DMS53 (cell line): ENCODE measurements around the gene GPC4.
A peak's percentile ranks its signal among the peaks of the same experiment; 100 is the strongest.
"Not testable (repeated sequence)": the region's sequence is repeated elsewhere in the genome, so short reads cannot be mapped to it uniquely, and the experiment has no call there.

Experiments used
- DNase-seq: peaks from one replicate; lab custom pipeline; 2025; lab: John Stamatoyannopoulos, UW

GPC4 gene

GRCh38 chrX:133366735-133367134, 48.6 kb downstream of the GPC4 start:
- no peak for DNase-seq

GRCh38 chrX:133365871-133366611, 49.2 kb downstream of the GPC4 start:
- DNase-seq: no peak

- no peak for DNase-seq
Observed at GRCh38 chrX:133364865-133365264, 50.4 kb downstream of the GPC4 start.

GRCh38 chrX:133364196-133364595, 51.1 kb downstream of the GPC4 start:
- no peak for DNase-seq

GRCh38 chrX:133362538-133362937, 52.8 kb downstream of the GPC4 start:
- no peak for DNase-seq

GRCh38 chrX:133359466-133359865, 55.8 kb downstream of the GPC4 start:
- DNase-seq: no peak

- DNase-seq: no peak
Observed at GRCh38 chrX:133353233-133353632, 62.1 kb downstream of the GPC4 start.

GRCh38 chrX:133350751-133351150, 64.5 kb downstream of the GPC4 start:
- DNase-seq: no peak

GRCh38 chrX:133346026-133346425, 69.3 kb downstream of the GPC4 start:
- no peak for DNase-seq

- DNase-seq: no peak
Observed at GRCh38 chrX:133339566-133339965, 75.7 kb downstream of the GPC4 start.

- no peak for DNase-seq
Observed at GRCh38 chrX:133337250-133337649, 78.0 kb downstream of the GPC4 start.

GRCh38 chrX:133335027-133335426, 80.3 kb downstream of the GPC4 start:
- peak; percentile 58 for DNase-seq

GRCh38 chrX:133333154-133333750, 82.0 kb downstream of the GPC4 start:
- DNase-seq: no peak

- no peak for DNase-seq
Observed at GRCh38 chrX:133332737-133333136, 82.6 kb downstream of the GPC4 start.

- DNase-seq: no peak
Observed at GRCh38 chrX:133330956-133331355, 84.3 kb downstream of the GPC4 start.

- DNase-seq: no peak
Observed at GRCh38 chrX:133325422-133325821, 89.9 kb downstream of the GPC4 start.

- peak; percentile 70 for DNase-seq
Observed at GRCh38 chrX:133323431-133323830, 91.9 kb downstream of the GPC4 start.

GRCh38 chrX:133322269-133322668, 93.0 kb downstream of the GPC4 start:
- not testable (repeated sequence) for DNase-seq

GRCh38 chrX:133321451-133321850, 93.8 kb downstream of the GPC4 start:
- DNase-seq: no peak

- DNase-seq: no peak
Observed at GRCh38 chrX:133314281-133314680, 101.0 kb downstream of the GPC4 start.

GRCh38 chrX:133308499-133308897, 106.8 kb downstream of the GPC4 start:
- DNase-seq: no peak

- no peak for DNase-seq
Observed at GRCh38 chrX:133307637-133308498, 107.4 kb downstream of the GPC4 start.

- DNase-seq: no peak
Observed at GRCh38 chrX:133307094-133307493, 108.2 kb downstream of the GPC4 start.
